Neural cell (in vitro differentiated cells): ENCODE results near the gene PLPP1. TPM values are rescaled to one million over a fixed set of nuclear protein-coding genes. Genes with fewer than 3 reads are reported as not detected.

Source experiments
- H2AFZ ChIP-seq: fragments of 200-600, 300-800 bp; sonication (generic), shearing (Covaris generic); 2 replicates; pipeline ENCODE4 v1.6.0; 2014; ENCODE audit warnings: low read depth, mild to moderate bottlenecking, antibody characterized with exemption, low read length, moderate library complexity
- H3F3A ChIP-seq: fragments of 200-600 bp; shearing (Covaris generic); 2 replicates; pipeline ENCODE4 v1.6.1; 2016; ENCODE audit warnings: mild to moderate bottlenecking, moderate library complexity, mixed read lengths, antibody characterized with exemption, low read length; ENCODE audit not compliant: insufficient read depth, poor library complexity, severe bottlenecking
- H3K27ac ChIP-seq: fragments of 200-600, 300-800 bp; sonication (generic), shearing (Covaris generic); 2 replicates; pipeline ENCODE4 v1.5.1; 2014; ENCODE audit warnings: mild to moderate bottlenecking, low read length, moderate library complexity
- H3K27me3 ChIP-seq: fragments of 300-800, 200-600 bp; sonication (generic), shearing (Covaris generic); 2 replicates; pipeline ENCODE4 v1.6.0; 2014; ENCODE audit warnings: mild to moderate bottlenecking, low read depth, low read length, moderate library complexity; ENCODE audit not compliant: insufficient read depth
- H3K36me3 ChIP-seq: fragments of 300-800, 200-600 bp; sonication (generic), shearing (Covaris generic); 2 replicates; pipeline ENCODE4 v1.5.1; 2014; ENCODE audit warnings: mild to moderate bottlenecking, antibody characterized with exemption, low read length, moderate library complexity; ENCODE audit not compliant: insufficient read depth
- H3K4me2 ChIP-seq: fragments of 300-800, 200-600 bp; sonication (generic), shearing (Covaris generic); 2 replicates; pipeline ENCODE4 v1.6.0; 2014; ENCODE audit warnings: mild to moderate bottlenecking, low read length
- H3K4me3 ChIP-seq: fragments of 300-800, 200-600 bp; sonication (generic), shearing (Covaris generic); 2 replicates; pipeline ENCODE4 v1.5.1; 2014; ENCODE audit warnings: mild to moderate bottlenecking, low read length, moderate library complexity
- H3K79me2 ChIP-seq: fragments of 200-600 bp; shearing (Covaris generic); replicated peaks from 2 replicates; pipeline ENCODE4 v1.6.0; 2014; ENCODE audit warnings: mild to moderate bottlenecking, low read length, moderate library complexity; ENCODE audit not compliant: insufficient read depth
- H3K9ac ChIP-seq: fragments of 300-800, 200-600 bp; sonication (generic), shearing (Covaris generic); 2 replicates; pipeline ENCODE4 v1.6.1; 2016; ENCODE audit warnings: mild to moderate bottlenecking, low read length, mixed read lengths
- H3K9me2 ChIP-seq: fragments of 200-600 bp; shearing (Covaris generic); 2 replicates; pipeline ENCODE4 v1.6.1; 2016; ENCODE audit warnings: mild to moderate bottlenecking, low read length, mixed read lengths; ENCODE audit not compliant: insufficient read depth
- H3K9me3 ChIP-seq: fragments of 200-600, 300-800 bp; sonication (generic), shearing (Covaris generic); 2 replicates; pipeline ENCODE4 v1.6.1; 2016; ENCODE audit warnings: mild to moderate bottlenecking, mixed run types, low read length, moderate library complexity, mixed read lengths
- H4K20me1 ChIP-seq: fragments of 200-600 bp; shearing (Covaris generic); 2 replicates; pipeline ENCODE4 v1.6.1; 2016; ENCODE audit warnings: mild to moderate bottlenecking, mixed run types; ENCODE audit not compliant: insufficient read depth
- CTCF ChIP-seq: fragments of 450-650 bp; IDR thresholded peaks from 2 replicates; pipeline ENCODE4 v1.5.1; 2014; ENCODE audit warnings: antibody characterized with exemption, mild to moderate bottlenecking, moderate library complexity; ENCODE audit not compliant: poor library complexity, severe bottlenecking
- EP300 ChIP-seq: fragments of 450-650 bp; conservative IDR thresholded peaks from 2 replicates; pipeline ENCODE4 v1.6.1; 2014; ENCODE audit warnings: antibody characterized with exemption, mild to moderate bottlenecking, moderate library complexity; ENCODE audit not compliant: poor library complexity, severe bottlenecking
- EZH2 ChIP-seq: fragments of 200-600, 300-800 bp; shearing (Covaris generic), sonication (generic); IDR thresholded peaks from 2 replicates; pipeline ENCODE4 v1.6.1; 2014; ENCODE audit warnings: antibody characterized with exemption, low read length, borderline replicate concordance, mild to moderate bottlenecking; ENCODE audit not compliant: insufficient read depth, poor library complexity, severe bottlenecking
- MXI1 ChIP-seq: fragments of 450-650 bp; conservative IDR thresholded peaks from 2 replicates; pipeline ENCODE4 v1.6.1; 2014; ENCODE audit warnings: antibody characterized with exemption, mild to moderate bottlenecking; ENCODE audit not compliant: poor library complexity, severe bottlenecking
- POLR2AphosphoS5 ChIP-seq: IDR thresholded peaks from 2 replicates; pipeline ENCODE4 v1.6.1; 2012
- RAD21 ChIP-seq: fragments of 450-650 bp; conservative IDR thresholded peaks from 2 replicates; pipeline ENCODE4 v1.6.1; 2014; ENCODE audit warnings: antibody characterized with exemption, mild to moderate bottlenecking, moderate library complexity
- SMC3 ChIP-seq: fragments of 450-650 bp; conservative IDR thresholded peaks from 2 replicates; pipeline ENCODE4 v1.6.1; 2014; ENCODE audit warnings: antibody characterized with exemption, mild to moderate bottlenecking, moderate library complexity; ENCODE audit not compliant: poor library complexity
- TAF1 ChIP-seq: IDR thresholded peaks from 2 replicates; pipeline ENCODE4 v1.6.1; 2012; ENCODE audit warnings: low read depth
- polyA plus RNA-seq: library from polyadenylated mRNA; depleted of rRNA; stranded (reverse); fragments of >200 nt; gene quantifications from 2 replicates; pipeline ENCODE4 v1.2.3, GENCODE V29; 2014
- small RNA-seq, 3 experiments: library from RNA; depleted of rRNA; stranded (forward); fragments of <200 nt; gene quantifications; one replicate each; pipeline ENCODE3, GENCODE V24; 2012

The PLPP1 gene
- polyA plus RNA-seq, 1 donor from 2014 or later = 33.9 TPM

DNA sequence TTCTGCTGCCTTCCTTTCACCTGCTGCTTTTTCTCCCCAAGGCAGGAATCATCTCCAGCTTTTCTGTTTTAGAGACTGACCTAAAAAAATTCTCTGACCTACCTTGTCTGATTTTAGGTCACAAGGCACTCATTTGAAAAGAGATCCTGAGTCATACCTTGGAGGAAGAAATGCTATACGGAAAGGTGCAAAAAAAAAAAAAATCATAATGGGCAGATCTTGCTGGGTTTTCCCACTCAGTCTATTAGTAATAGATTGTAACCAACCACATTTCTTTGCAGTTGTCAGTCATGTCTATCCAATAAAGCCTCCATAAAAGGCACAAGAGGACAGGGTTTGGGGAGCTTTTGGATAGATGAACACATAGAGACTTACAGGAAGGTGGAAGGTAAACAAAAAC lies 157.0 kb downstream of the PLPP1 start:
- no peaks in the 10 kb centered on the region for H3K36me3 ChIP-seq
- no peaks in the 10 kb centered on the region for H3K9me3 ChIP-seq
- H3K27ac ChIP-seq = no peak overlapping the region
- H4K20me1 ChIP-seq = no peaks in the 10 kb centered on the region
- H3K4me2 ChIP-seq = no peak overlapping the region
- H3F3A ChIP-seq = no peaks in the 10 kb centered on the region
- no peak overlapping the region for H3K4me3 ChIP-seq
- H3K79me2 ChIP-seq = no peaks in the 10 kb centered on the region
- no peak overlapping the region for H2AFZ ChIP-seq
- no peaks in the 10 kb centered on the region for H3K9me2 ChIP-seq
- TF ChIP-seq TAF1 = no peak
- TF ChIP-seq POLR2AphosphoS5 = no peak
- TF ChIP-seq RAD21 = no peak
- TF ChIP-seq MXI1 = no peak
- TF ChIP-seq EP300 = no peak
- TF ChIP-seq SMC3 = no peak
- TF ChIP-seq CTCF = no peak
- TF ChIP-seq EZH2 = no peak
- no peak overlapping the region for H3K9ac ChIP-seq
- H3K27me3 ChIP-seq = no peaks in the 10 kb centered on the region

Small RNAs within 50 kb of the gene (small RNA-seq; reads per million reads assigned to genes)
- gene MIR5687 = 0.08 to 1.9 (median 1.2) reads per million in 3 experiments

Other genes with a start within 250 kb of the PLPP1 start
- 36.4 and 48.1 TPM in 2 replicates for gene DHX29, start 227.3 kb downstream of the PLPP1 start, polyA plus RNA-seq
- gene MTREX, start 227.0 kb downstream of the PLPP1 start, polyA plus RNA-seq = 77.6 and 94.8 TPM in 2 replicates
- 44.5 and 50.1 TPM in 2 replicates for gene SLC38A9, start 177.4 kb upstream of the PLPP1 start, polyA plus RNA-seq
- gene DDX4, start 203.1 kb upstream of the PLPP1 start, polyA plus RNA-seq = 0.43 and 0.54 TPM in 2 replicates